NCI-H524 (cell line): ENCODE measurements around the gene NKAIN4.

Experiments
- DNase-seq, 2 experiments: peaks; one replicate each; lab custom pipeline; 2025; lab: John Stamatoyannopoulos, UW

The NKAIN4 gene

GRCh38 chr20:63218701-63219446 lies 35.4 kb downstream of the NKAIN4 start:
- no peak for DNase-seq

- no peak for DNase-seq
Measured at GRCh38 chr20:63217706-63218105, 36.6 kb downstream of the NKAIN4 start.

- no peak for DNase-seq
Measured at GRCh38 chr20:63216849-63217471, 37.3 kb downstream of the NKAIN4 start.

- DNase-seq: peak; percentile 86 to 95
Measured at GRCh38 chr20:63216041-63216848, 38.0 kb downstream of the NKAIN4 start, which contains the start of gene YTHDF1. Gene YTHDF1, minus strand, starts transcription at chr20:63216131. Its CDS starts 239 bp downstream, at chr20:63215892.

- peak; percentile 22 to 33 for DNase-seq
Measured at GRCh38 chr20:63215101-63216040, 38.9 kb downstream of the NKAIN4 start.

- no peak for DNase-seq
Measured at GRCh38 chr20:63214514-63214913, 39.7 kb downstream of the NKAIN4 start.

- DNase-seq: no peak
Measured at GRCh38 chr20:63212792-63213191, 41.5 kb downstream of the NKAIN4 start.

- no peak for DNase-seq
Measured at GRCh38 chr20:63212393-63212730, 41.9 kb downstream of the NKAIN4 start.

- DNase-seq: no peak
Measured at GRCh38 chr20:63210011-63210605, 44.2 kb downstream of the NKAIN4 start.

- DNase-seq: no peak
Measured at GRCh38 chr20:63208346-63208909, 45.8 kb downstream of the NKAIN4 start.

GRCh38 chr20:63206878-63207277 lies 47.4 kb downstream of the NKAIN4 start:
- no peak for DNase-seq

- no peak for DNase-seq
Measured at GRCh38 chr20:63205896-63206295, 48.4 kb downstream of the NKAIN4 start.

- no peak for DNase-seq
Measured at GRCh38 chr20:63204362-63204761, 49.9 kb downstream of the NKAIN4 start.

GRCh38 chr20:63202811-63203526 lies 51.3 kb downstream of the NKAIN4 start:
- no peak for DNase-seq

- no peak for DNase-seq
Measured at GRCh38 chr20:63202021-63202420, 52.2 kb downstream of the NKAIN4 start.

GRCh38 chr20:63198606-63199005 lies 55.7 kb downstream of the NKAIN4 start:
- no peak for DNase-seq

- no peak for DNase-seq
Measured at GRCh38 chr20:63196768-63197470, 57.3 kb downstream of the NKAIN4 start.

GRCh38 chr20:63194797-63195173 lies 59.5 kb downstream of the NKAIN4 start:
- no peak for DNase-seq

GRCh38 chr20:63194007-63194796 lies 60.1 kb downstream of the NKAIN4 start:
- DNase-seq: no peak
